Activated T-cell treated with anti-CD3 and anti-CD28 coated beads, Interleukin-2, amount 50 U/mL, for 4 hours (primary cell): ENCODE data around the gene FPR3. TPM values are rescaled to one million over a fixed set of nuclear protein-coding genes. Genes with fewer than 3 reads are reported as not detected.

ENCODE experiments used
- ATAC-seq, 2 donors: fragments of 200-7000 bp; cut with Tn5 transposase; one replicate each; pipeline ENCODE4 v1.10.0; 2021
- DNase-seq: peaks from one replicate; pipeline ENCODE4 v3.0.0-alpha.2; 2020
- H3K27me3 Mint-ChIP-seq: one replicate; pipeline ENCODE4 v1.8.0; 2021; ENCODE audit warnings: low read depth, mixed read lengths
- H3K36me3 Mint-ChIP-seq: one replicate; pipeline ENCODE4 v1.8.0; 2022; ENCODE audit warnings: mixed read lengths; ENCODE audit not compliant: insufficient read depth
- H3K4me1 Mint-ChIP-seq: one replicate; pipeline ENCODE4 v1.8.0; 2021; ENCODE audit warnings: low read depth, mixed read lengths
- H3K4me3 Mint-ChIP-seq: one replicate; pipeline ENCODE4 v1.8.0; 2021; ENCODE audit warnings: mild to moderate bottlenecking, moderate library complexity, mixed read lengths
- H3K9me3 Mint-ChIP-seq: one replicate; pipeline ENCODE4 v1.8.0; 2021; ENCODE audit warnings: mixed read lengths
- total RNA-seq, 3 donors: library from RNA; stranded (reverse); gene quantifications; one replicate each; pipeline ENCODE4 v1.2.1, GENCODE V29; 2021

The FPR3 gene, protein sequence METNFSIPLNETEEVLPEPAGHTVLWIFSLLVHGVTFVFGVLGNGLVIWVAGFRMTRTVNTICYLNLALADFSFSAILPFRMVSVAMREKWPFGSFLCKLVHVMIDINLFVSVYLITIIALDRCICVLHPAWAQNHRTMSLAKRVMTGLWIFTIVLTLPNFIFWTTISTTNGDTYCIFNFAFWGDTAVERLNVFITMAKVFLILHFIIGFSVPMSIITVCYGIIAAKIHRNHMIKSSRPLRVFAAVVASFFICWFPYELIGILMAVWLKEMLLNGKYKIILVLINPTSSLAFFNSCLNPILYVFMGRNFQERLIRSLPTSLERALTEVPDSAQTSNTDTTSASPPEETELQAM
- total RNA-seq: not detected

DNA sequence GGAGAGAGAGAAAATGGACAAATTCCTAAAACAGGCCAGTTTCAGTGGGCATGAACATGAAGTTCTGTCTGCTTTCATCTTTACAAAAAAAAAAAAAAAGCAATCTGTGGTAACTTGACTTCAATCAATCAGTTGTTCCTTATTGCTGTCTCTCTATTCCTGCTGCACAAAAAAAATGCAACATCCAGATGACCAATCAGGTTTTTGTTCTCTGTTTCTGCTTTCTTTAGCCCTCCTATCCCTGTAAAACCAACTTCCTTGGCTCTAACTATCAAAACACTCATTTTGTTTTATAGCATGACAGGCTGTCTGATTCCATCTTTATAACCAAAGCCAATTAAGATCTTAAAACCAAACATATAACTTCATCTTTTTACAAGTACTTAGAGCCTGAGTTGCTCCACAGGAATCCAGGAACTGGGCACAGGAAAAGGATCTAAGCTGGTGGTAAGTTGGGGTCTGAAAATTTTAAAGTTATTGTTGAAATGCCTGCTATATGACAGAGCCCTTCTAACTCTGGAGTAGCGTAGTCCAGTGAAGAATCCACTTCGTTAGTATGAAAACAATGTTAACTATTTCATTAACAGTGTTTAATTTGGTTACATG lies at the start of gene FPR3:
Gene FPR3 (plus strand): TSS at position 273 of the 606 bp plus-strand sequence. CDS start 28,592 bp downstream, outside the sequence.
- Mint-ChIP-seq H3K36me3 (no peaks in the 10 kb centered on the region), H3K4me3 (no peak within 1 kb of the TSS), H3K9me3 (peaks cover 15% of the 10 kb centered on the region), H3K4me1 (no peaks in the 10 kb centered on the region), H3K27me3 (no peaks in the 10 kb centered on the region)
- no peak for DNase-seq
- ATAC-seq: no peak

DNA sequence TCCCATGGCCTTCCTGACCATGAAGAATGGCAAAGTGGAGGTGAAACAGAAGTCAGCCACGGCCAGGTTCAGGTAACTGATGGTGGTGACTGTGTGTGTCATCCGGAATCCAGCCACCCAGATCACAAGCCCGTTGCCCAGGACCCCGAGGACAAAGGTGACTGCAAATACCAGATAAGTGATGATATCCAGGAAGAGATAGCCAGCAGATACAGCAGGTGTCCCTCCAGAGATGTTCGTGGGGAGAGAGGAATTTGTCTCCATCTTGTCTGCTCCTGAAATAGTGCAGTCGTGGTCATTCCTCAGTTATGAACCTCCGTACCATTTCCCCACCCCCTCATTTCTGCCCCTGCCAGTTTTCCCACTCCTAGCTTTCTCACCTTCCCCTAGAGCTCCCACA lies 48.2 kb upstream of the FPR3 start:
- no peak for ATAC-seq
- DNase-seq: no peak
- H3K36me3 Mint-ChIP-seq: no peaks in the 10 kb centered on the region
- H3K9me3 Mint-ChIP-seq: peaks cover 3% of the 10 kb centered on the region
- no peaks in the 10 kb centered on the region for H3K4me1 Mint-ChIP-seq
- H3K4me3 Mint-ChIP-seq: no peak overlapping the region
- H3K27me3 Mint-ChIP-seq: peaks cover 6% of the 10 kb centered on the region

DNA sequence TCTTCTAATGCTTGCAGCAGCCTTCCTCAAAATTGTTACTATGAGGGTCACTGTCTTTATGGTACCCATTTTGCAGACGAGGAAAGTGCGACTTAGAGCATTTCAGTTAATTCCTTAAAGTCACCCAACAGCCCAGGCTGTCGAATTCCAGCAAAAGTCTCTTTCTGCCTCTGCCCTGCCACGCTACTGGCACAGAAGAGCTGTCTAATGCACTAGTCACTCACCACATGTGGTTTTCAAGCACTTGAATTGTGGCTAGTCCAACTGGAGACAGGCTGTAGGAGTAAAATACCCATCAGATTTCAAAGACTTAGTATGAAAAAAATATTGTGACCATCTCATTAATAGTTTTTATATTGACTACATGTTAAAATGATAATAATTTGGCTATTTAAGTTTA lies 45.0 kb upstream of the FPR3 start:
- Mint-ChIP-seq H3K4me1 (no peaks in the 10 kb centered on the region), H3K36me3 (no peaks in the 10 kb centered on the region), H3K27me3 (peaks cover 3% of the 10 kb centered on the region), H3K9me3 (peaks cover 3% of the 10 kb centered on the region), H3K4me3 (no peak overlapping the region)
- no peak for DNase-seq
- no peak for ATAC-seq

DNA sequence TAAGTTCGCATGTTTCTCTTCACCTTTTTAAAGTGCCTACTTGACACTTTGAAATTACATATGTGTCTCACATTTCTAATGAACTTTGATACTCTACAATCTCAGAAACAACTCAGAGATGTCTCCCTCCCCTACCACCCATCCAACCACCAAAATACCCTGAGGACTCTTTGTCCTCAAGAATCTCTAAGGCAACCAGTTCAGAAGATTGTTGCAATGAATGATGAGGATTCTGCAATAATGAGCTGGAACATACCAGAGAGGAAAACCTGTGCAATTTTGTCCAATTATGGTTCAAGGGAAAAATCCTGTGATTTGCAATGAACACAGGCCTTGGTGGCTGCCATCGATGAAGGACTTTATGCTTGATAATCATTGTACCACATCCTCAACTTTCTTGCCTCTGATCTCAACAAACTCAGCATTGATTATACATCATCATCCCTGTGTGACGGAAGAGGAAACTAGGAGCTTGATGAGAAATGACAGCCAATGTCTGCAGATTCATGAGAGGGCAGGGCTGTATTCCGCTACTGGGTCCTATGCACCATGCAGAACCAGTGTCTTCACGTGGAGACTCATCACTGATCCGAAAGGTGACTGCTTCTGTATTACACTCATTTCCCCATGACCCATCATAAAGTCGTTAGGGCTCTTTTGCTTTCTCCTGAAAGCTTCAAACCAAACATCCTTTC lies 44.4 kb upstream of the FPR3 start:
- no peak for DNase-seq
- peaks cover 3% of the 10 kb centered on the region for H3K9me3 Mint-ChIP-seq
- ATAC-seq: no peak
- H3K36me3 Mint-ChIP-seq: no peaks in the 10 kb centered on the region
- H3K27me3 Mint-ChIP-seq: peaks cover 3% of the 10 kb centered on the region
- no peaks in the 10 kb centered on the region for H3K4me1 Mint-ChIP-seq
- no peak overlapping the region for H3K4me3 Mint-ChIP-seq

DNA sequence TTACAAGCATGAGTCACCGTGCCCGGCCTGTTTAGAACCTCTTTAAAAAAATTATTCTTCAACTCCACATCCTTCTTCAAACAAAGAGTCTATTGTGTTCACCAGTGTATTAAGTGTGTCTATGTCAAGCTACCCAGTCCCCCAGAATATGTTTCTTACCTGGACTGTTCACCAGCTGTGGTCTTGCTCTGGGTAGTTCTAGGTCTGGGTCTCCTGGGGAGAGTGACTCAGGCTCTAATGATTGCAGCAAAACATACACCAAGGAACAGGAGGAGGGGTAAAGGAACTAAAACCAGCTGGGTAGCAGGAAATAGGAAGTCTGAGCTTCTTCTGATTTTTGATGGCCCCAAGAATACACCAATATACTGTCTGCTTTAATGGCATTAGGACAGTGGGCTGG lies 43.3 kb upstream of the FPR3 start, which contains the start of gene FPR1:
Gene FPR1 (minus strand): TSS at position 224 of the 400 bp plus-strand sequence. CDS start 4,884 bp downstream, outside the sequence.
- no peaks in the 10 kb centered on the region for H3K4me1 Mint-ChIP-seq
- H3K4me3 Mint-ChIP-seq: no peak within 1 kb of the TSS
- peaks cover 4% of the 10 kb centered on the region for H3K27me3 Mint-ChIP-seq
- ATAC-seq (no peak), DNase-seq (no peak)
- peaks cover 7% of the 10 kb centered on the region for H3K9me3 Mint-ChIP-seq
- H3K36me3 Mint-ChIP-seq: no peaks in the 10 kb centered on the region

DNA sequence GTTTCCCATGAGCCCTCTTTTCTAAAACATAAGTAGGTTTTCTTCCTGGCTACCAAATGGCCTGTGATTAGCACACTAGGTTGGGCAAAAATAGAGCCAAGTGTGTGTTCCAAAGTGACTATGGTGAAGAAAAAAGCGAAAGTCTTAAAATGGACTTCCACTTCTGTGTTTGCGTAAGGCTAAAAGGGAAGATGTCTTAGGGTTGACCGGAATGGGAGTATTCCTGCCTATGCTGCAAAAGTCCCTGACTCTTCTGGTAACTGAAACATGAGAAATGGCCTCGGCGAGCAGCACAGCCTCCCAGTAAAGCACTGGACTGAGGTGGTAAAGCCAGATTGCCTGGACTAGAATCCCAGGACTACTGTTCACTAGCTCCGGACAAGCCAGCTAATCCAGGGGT lies 40.8 kb upstream of the FPR3 start:
- H3K9me3 Mint-ChIP-seq: peaks cover 7% of the 10 kb centered on the region
- no peak overlapping the region for H3K4me3 Mint-ChIP-seq
- H3K36me3 Mint-ChIP-seq: no peaks in the 10 kb centered on the region
- no peak for DNase-seq
- no peak for ATAC-seq
- H3K4me1 Mint-ChIP-seq: no peaks in the 10 kb centered on the region
- peaks cover 7% of the 10 kb centered on the region for H3K27me3 Mint-ChIP-seq

DNA sequence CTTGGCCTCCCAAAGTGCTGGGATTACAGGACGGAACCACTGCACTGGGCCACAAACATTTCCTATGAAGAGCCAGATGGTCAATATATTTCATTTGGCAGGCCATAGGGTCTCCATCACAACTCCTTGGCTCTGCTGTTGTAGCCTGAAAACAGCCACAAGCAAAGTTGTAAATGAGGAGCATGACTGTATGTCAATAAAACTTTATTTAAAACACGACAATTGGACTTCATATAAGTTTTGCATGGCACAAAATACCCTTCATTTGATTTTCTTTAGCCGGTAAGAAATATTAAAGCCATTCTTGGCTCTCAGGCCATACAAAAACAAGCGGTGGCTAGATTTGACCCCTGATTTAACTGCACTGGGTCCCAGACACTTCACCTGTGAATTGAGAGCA lies 40.2 kb upstream of the FPR3 start:
- Mint-ChIP-seq H3K36me3 (no peaks in the 10 kb centered on the region), H3K27me3 (peaks cover 7% of the 10 kb centered on the region), H3K4me1 (no peaks in the 10 kb centered on the region), H3K9me3 (peaks cover 9% of the 10 kb centered on the region), H3K4me3 (no peak overlapping the region)
- no peak for ATAC-seq
- DNase-seq: no peak

DNA sequence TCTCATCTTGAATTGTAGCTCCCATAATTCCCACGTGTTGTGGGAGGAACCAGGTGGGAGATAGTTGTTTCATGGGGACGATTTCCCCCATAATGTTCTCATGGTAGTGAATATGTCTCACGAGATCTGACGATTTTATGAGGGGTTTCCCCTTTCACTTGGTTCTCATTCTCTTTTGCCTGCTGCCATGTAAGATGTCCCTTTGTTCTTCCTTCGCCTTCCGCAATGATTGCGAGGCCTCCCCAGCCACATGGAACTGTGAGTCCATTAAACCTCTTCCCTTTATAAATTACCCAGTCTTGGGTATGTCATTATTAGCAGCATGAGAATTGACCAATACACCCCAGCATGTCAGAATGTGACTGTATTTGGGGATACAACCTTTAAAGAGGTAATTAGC lies 39.4 kb upstream of the FPR3 start:
- Mint-ChIP-seq H3K36me3 (no peaks in the 10 kb centered on the region), H3K4me1 (no peaks in the 10 kb centered on the region), H3K9me3 (peaks cover 10% of the 10 kb centered on the region), H3K27me3 (peaks cover 7% of the 10 kb centered on the region), H3K4me3 (no peak overlapping the region)
- DNase-seq: no peak
- ATAC-seq: no peak

DNA sequence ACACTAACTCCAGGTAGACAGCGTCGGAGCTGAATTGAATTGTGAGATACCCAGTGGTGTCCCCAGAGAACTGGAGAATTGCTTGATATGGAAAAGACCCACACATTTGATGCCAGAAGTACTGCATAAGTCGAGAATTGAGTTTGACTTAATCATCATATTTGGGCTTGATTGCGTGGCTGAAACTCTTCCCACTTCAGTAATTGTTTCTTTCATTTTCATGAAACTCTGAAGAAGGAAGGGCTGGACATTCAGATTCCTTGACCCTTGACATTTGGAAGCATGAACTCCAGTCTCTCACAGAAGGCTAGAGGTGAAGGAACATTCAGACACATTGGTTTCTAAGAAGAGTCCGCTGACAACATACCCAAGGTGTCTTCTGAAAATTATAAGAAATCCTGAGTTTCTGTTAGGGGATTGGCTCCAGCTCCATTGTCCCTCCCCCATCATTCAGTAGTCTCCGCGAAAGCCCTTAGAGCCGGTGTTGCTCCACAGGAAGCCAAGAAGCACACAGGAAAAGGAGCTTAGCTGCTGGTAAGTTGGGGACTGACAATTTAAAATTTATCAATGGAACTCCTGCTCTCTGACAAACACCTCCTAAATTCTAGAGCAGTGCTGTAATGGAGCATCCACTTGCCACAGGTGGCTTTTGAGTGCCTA lies 34.1 kb upstream of the FPR3 start, which contains the start of gene FPR2:
Gene FPR2 (plus strand): TSS at position 484 of the 660 bp plus-strand sequence. CDS start 7,479 bp downstream, outside the sequence.
- Mint-ChIP-seq H3K36me3 (no peaks in the 10 kb centered on the region), H3K4me1 (no peaks in the 10 kb centered on the region), H3K27me3 (peaks cover 29% of the 10 kb centered on the region), H3K9me3 (peaks cover 13% of the 10 kb centered on the region), H3K4me3 (no peak within 1 kb of the TSS)
- ATAC-seq: no peak
- DNase-seq: no peak

DNA sequence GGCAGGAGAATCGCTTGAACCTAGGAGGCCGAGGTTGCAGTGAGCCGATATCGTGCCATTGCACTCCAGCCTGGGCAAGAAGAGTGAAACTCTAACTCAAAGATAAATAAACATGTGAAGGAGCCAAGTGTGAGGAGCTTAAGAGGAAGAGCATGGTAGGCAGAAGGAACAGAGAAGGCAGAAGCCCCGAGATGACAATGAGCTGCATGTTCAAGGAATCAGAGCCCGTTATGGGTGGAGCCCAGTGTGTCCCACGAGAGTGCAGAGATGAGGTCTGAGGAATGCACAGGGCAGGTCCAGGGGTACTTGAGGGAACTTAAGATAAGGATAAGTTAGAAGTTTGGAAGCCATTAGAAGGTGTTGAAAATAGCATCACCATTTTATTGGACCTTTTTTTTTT lies 33.3 kb upstream of the FPR3 start:
- DNase-seq: no peak
- H3K36me3 Mint-ChIP-seq: no peaks in the 10 kb centered on the region
- ATAC-seq: no peak
- peaks cover 33% of the 10 kb centered on the region for H3K27me3 Mint-ChIP-seq
- peaks cover 11% of the 10 kb centered on the region for H3K9me3 Mint-ChIP-seq
- H3K4me1 Mint-ChIP-seq: no peaks in the 10 kb centered on the region
- H3K4me3 Mint-ChIP-seq: no peak overlapping the region

DNA sequence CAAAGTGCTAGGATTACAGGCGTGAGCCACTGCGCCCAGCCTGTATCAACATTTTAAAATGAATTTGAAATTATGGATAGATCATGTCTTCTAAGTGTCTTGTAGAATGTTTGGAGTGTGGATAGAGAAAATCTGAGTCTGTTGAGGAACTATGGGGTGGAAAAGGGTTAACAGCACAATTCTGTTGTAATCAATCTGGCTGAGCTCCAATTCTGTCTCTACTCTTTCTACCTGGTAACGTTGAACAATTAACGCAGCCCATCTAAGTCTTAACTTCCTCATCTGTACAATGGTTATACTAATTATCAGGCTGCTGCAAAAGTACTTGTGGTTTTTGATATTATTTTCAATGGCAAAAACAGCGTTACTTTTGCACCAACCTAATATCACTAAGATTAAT lies 29.9 kb upstream of the FPR3 start:
- Mint-ChIP-seq H3K4me3 (no peak overlapping the region), H3K27me3 (peaks cover 36% of the 10 kb centered on the region), H3K36me3 (no peaks in the 10 kb centered on the region), H3K4me1 (no peaks in the 10 kb centered on the region), H3K9me3 (peaks cover 10% of the 10 kb centered on the region)
- DNase-seq (no peak), ATAC-seq (no peak)

DNA sequence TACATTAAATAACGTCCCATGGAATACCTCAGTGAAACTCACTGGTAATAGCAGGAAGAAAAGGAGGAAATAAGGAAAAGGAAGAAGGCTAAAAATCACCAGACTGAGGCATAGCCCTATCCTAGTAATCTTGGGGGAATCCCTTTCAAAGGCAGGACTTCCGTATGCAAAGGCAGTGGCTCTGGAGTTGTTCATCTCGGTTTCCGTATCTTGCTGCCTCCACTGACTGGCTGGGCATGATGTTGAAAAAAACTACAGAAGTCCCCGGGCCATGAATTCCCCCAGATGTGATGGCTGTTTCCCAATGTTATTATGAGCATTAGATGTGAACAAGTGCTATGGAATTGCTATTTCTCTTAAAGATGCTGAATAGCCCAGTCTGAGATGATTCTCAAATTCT lies 28.5 kb upstream of the FPR3 start:
- no peaks in the 10 kb centered on the region for H3K4me1 Mint-ChIP-seq
- no peaks in the 10 kb centered on the region for H3K36me3 Mint-ChIP-seq
- DNase-seq (no peak), ATAC-seq (no peak)
- peaks cover 45% of the 10 kb centered on the region for H3K27me3 Mint-ChIP-seq
- no peak overlapping the region for H3K4me3 Mint-ChIP-seq
- H3K9me3 Mint-ChIP-seq: peaks cover 10% of the 10 kb centered on the region

DNA sequence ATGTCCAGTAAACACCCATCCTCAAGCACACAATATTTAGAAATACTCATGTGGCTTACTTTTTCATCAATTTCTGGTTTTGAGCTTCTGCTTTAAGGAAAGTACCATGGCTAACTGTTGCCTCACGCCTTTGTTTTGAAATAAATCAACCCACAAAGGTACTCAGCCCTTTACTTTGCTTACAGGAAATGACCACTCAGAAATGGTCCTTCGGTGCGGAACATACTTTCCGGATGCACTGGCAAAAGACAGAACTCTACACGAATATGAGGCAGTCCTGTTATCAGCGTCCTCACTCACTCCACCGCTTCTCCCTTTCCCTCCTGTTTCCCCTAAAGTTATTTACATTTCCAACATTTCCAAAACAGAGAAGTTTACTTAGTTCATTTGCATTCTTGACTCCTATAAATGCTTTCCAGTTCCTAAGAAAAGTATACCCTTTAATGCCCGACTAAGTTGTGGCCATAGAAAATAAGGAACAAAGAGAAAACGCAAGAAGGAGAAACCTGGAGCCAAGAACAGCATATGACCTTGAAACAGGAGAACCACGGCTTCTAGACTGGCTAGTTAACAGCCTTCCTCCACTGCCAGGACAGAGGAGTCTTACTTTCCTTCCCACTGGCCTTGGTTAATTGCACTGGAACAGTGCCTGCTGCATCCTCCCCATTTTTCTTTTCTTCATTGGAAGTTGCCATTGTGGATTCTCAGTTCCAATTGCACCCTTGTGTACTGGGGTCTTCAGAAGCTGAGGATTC lies 23.4 kb upstream of the FPR3 start:
- H3K4me1 Mint-ChIP-seq: no peaks in the 10 kb centered on the region
- ATAC-seq (no peak), DNase-seq (no peak)
- no peak overlapping the region for H3K4me3 Mint-ChIP-seq
- H3K27me3 Mint-ChIP-seq: peaks cover 39% of the 10 kb centered on the region
- H3K9me3 Mint-ChIP-seq: peaks cover 8% of the 10 kb centered on the region
- no peaks in the 10 kb centered on the region for H3K36me3 Mint-ChIP-seq

DNA sequence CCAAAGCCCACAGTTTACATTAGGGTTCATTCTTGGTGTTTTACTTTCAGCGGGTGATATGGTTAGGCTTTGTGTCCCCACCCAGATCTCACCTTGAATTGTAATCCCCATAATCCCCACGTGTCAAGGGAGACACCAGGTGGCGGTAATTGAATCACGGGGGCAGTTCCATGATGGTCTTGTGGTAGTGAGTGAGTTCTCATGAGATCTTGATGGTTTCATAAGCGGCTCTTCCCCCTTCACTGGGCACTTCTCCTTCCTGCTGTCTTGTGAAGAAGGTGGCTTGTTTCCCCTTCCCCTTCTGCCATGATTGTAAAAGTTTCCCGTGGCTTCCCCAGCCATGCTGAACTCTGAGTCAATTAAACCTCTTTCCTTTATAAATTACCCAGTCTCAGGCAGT lies 22.0 kb upstream of the FPR3 start:
- peaks cover 8% of the 10 kb centered on the region for H3K9me3 Mint-ChIP-seq
- ATAC-seq: no peak
- H3K27me3 Mint-ChIP-seq: peaks cover 50% of the 10 kb centered on the region
- no peaks in the 10 kb centered on the region for H3K4me1 Mint-ChIP-seq
- no peak overlapping the region for H3K4me3 Mint-ChIP-seq
- no peak for DNase-seq
- H3K36me3 Mint-ChIP-seq: no peaks in the 10 kb centered on the region
